Ureter (tissue), 1 donor: ENCODE data around the gene ULK1. TPM values are rescaled to one million over a fixed set of nuclear protein-coding genes. Genes with fewer than 3 reads are reported as not detected.
"Not testable (repeated sequence)": the region's sequence is repeated elsewhere in the genome, so short reads cannot be mapped to it uniquely, and the experiment has no call there.

Source experiments
- DNase-seq: peaks from one replicate; pipeline ENCODE4 v3.0.0-alpha.2; 2020; ENCODE audit warnings: low spot score
- total RNA-seq: library from RNA; stranded (reverse); gene quantifications from one replicate; pipeline ENCODE4 v1.2.4, GENCODE V29; 2023
- donor health status: DM: yes; HTN: yes; CAD: no.

The ULK1 gene
- total RNA-seq, 1 donor from 2014 or later = 31.8 TPM

DNA sequence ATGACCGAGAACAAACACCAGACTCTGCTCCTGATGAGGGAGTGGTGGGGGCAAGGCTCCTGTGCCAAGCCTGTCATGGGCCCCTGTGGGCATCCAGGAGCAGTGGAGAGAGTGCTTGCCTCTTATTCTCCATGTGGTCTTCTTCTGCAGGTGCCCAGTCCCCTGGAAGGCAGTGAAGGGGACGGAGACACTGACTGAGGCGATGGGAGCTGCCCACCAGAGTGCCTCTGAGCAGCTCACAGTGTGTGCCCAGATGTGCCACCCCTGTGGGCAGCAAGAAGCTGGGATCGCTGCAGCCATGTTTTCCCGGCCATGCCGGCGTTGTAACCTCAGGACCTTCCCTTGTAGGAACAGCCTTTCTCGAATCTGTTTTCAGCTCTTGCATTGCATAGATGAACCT lies 49.0 kb downstream of the ULK1 start:
- no peak for DNase-seq

DNA sequence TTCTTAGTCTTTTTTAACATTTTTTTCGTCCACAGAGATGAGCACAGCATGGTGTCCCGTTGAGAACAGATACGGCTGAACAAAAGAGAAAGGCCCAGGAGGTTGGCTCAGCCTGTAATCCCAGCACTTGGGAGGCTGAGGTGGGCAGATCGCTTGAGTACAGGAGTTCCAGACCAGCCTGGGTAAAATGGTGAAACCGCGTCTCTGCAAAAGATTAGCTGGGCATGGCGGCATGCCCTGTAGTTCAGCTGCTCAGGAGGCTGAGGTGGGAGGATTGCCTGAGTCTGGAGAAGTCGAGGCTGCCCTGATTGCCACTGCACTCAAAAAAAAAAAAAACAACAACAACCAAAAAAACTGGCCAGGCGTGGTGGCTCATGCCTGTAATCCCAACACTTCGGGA lies 49.5 kb downstream of the ULK1 start:
- no peak for DNase-seq

DNA sequence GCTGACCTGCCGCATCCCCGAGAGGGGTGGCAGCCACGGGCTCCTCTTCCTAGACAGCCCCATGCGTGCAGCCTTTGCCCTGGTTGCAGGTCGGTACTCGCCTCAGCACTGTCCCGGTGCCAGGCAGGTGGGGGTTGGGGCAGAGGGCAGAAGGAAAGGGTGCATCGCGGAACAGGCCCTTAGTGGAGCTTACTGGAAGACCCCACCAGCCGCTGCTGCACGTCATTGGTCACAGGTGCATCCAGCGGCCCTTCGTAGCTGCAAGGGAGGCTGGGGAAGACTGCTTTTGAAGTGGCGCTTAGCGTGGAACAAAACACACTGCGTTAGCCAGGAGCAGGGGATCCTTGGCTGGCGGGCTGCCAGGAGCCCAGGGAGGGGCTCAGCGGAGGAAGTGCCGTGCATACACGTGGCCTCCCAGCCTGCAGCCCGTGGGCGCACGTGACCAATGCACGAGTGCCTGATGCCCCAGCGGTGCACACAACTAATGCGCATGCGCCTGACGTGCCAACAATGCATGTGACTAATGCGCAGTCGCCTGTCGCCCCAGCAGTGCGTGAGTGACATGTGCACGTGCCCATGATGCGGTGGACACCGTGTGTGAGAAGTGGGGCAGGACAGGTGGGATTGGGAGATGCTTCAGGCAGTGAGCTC lies 50.3 kb downstream of the ULK1 start:
- no peak for DNase-seq

DNA sequence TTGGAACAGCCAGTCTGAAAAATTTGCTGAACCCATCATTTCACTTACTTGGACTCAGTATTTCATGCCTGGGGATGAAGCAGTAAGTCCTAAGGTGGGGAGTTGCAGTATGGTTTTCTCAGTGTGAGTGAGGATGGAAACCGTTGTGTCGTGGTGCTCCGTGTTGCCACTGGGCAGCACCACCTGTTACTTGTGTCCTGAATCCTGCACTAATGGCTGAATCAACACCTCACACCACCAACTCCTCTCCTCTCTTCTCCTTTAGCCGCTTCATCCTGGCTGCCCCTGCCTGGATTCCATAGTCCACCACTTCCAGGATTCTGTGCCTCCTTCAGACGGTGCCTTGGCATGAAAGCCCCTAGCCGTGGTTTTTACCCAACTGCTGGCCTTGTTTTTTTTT lies 52.3 kb downstream of the ULK1 start:
- DNase-seq = no peak

DNA sequence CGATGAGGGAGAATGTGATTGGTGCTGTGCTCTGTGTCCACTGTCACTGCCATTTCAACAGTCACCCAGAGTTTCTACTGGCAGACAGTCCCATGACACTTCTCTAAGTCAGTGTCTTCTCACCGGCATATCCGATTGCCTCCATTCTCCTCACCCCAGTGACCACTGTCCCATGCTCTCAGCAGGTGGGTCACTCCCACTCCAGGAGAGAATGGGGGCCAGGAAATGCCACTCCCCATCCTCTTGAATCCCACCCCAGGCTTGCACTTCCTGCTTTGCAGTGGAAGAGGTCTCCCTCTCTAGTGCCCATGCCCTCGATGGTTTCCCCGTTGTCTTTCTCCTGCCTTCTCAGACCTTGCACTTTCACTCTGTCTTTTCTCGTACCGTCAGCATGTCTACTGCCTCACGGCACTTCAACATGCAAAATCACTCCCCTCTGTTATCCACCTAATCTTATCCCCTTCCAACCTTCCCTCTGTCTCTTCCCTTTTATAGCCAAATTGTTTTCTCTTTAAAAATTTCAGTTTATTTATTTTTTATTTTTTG lies 53.1 kb downstream of the ULK1 start:
- no peak for DNase-seq

DNA sequence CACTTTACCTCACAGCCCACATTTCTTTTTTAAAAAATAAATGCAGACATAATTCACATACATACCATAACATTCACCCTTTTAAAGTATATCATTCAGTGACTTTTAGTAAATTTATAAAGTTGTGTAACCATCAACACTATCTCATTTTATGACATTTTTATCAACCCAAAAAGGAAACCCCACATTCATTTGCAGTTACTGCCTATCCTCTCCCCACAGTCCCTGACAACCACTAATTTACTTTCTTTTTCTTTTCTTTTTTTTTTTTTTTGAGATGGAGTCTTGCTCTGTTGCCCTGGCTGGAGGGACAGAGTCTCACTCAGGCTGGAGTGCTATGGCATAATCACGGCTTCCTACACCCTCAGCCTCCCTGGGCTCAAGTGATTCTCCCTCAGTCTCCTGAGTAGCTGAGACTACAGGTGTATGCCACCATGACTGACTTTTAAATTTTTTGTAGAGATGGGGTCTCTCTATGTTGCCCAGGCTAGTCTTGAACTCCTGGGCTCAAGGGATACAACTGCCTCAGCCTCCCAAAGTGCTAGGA lies 53.8 kb downstream of the ULK1 start:
- peak; percentile 9 for DNase-seq

DNA sequence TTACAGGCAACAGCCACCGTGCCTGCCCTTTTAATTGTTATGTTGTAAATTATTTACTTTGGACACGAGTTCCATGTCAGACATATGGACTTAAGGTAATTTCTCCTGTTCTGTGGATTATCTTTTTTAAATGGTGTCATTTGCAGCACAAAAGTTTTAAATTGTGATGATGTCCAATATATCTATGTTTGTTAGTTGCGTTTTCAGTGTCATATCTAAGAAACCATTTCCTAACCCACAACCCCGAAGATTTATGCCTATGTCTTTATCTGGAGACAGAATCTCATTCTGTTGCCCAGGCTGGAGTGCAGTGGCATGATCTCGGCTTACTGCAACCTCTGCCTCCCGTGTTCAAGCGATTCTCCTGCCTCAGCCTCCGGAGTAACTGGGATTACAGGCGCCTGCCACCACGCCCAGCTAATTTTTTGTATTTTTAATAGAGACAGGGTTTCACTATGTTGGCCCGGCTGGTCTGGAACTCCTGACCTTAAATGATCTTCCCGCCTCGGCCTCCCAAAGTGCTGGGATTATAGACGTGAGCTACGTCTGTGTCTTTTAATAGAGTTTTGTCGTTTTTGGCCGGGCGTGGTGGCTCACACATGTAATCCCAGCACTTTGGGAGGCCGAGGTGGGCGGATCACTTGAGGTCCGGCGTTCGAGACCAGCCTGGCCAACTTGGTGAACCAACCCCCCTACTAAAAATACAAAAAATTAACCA lies 54.5 kb downstream of the ULK1 start:
- peak; percentile 19 for DNase-seq

DNA sequence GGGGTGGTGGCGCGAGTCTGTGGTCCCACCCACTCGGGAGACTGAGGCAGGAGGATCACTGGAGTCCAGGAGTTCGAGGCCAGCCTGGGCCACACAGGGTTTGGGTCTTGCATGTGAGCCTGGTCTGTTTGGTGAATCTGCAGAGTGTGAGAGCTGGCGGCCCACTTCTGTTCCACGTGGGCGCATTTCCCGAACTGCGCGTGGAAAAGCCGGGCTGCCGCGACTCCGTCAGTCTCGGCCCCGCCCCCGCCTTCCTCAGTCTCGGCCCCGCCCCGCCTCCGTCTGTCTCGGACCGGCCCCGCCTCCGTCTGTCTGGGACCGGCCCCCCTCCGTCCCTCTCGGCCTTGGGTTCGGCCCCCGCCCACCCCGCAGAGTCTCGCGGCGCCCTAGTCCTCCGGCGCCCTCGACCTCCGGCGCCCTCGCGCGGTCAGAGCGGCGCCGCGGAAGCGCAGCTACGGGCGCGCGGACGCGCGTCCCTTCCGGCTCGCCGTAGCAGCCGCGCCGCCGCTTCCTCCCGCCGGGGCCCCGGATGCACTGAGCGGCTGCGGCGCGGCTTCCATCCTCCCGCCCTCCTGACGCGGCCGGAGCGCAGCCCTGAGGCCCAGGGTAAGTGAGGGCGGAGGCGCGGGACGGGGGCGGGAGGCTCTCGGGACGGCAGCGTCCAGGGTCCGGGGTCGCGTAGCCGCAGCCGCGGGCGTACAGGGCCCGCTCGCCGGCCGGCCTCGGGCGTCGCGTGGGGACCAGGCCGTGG lies 55.2 kb downstream of the ULK1 start, which contains the start of gene EP400:
Gene EP400 (plus strand): TSS at position 512 of the 751 bp plus-strand sequence. CDS start 10,678 bp downstream, outside the sequence.
- DNase-seq = peak; percentile 95

DNA sequence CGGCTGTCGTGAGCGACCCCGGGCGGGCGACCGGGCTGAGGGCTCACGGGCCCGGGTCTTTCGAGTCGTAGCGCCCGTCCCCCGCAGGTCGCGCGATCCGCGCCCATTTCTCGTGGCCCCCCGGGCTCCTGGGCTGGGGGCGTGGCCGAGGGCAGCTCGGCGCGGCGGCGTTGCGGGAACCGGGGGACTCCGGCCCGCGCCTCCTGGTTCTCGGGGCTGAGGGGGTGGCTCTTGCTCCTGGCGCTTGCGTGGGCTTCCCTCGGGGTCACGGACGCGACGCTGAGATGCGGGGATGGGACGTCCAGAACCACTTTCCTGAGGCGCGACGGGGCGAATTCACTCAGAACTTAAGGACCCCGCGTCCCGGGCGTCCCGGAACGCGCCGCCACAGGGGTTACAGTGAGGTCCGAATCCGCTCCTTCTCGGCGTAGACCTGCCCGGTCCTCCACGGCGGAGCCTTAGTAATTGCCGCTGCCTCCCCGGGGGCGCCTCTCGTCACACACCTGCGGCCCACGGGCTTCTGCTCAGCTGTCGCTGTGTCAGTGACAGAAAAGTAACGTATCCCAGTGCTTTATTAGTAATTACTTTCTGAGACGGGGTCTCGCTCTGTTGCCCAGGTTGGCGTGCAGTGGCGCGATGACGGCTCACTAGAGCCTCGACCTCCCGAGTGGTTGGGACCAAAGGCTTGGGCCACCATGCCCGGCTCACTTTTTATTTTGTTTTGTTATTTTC lies 55.9 kb downstream of the ULK1 start:
- peak; percentile 43 for DNase-seq

DNA sequence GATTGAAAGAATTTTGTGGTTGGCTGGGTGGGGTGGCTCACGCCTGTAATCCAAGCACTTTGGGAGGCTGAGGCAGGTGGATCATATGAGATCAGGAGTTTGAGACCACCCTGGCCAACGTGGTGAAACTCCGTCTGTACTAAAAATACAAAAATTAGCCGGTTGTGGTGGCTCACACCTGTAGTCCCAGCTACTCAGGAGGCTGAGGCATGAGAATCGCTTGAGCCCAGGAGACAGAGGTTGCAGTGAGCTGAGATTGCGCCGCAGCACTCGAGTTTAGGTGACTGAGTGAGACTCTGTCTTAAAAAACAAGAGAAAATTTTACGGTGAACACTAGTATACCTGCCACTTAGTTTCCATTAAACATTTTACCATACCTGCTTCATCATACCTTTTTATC lies 59.4 kb downstream of the ULK1 start:
- DNase-seq = peak; percentile 12

DNA sequence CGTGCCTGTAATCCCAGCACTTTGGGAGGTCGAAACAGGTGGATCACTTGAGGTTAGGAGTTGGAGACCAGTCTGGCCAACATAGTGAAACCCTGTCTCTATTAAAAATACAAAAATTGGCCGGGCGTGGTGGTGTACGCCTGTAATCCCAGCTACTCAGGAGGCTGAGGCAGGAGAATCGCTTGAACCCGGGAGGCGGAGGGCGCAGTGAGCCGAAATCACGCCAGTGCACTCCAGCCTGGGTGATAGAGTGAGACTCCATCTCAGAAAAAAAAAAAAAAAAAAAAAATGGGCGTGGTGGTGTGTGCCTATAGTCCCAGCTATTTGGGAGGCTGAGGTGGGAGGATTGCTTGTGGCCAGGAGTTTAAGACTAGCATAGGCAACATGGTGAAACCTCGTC lies 60.0 kb downstream of the ULK1 start:
- DNase-seq = peak; percentile 12

DNA sequence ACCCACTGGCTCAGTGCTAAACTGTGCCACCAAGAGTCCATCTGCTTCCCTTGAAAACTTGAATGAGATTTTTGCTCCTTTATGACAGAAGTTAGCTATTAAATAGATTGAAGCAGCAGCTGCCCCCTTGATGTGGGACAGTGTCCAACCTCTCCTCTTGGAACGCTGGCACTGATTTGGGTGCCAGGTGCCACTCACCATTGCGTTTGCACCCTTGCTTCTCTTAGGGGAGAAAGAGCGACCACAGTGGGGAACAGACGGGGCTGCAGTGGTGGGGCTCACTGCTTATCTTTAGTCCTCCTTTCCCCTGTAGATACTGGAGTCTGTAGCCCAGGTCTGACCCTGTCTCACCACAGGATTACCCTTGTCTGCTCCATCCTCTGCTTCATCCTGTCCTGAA lies 64.7 kb downstream of the ULK1 start:
- DNase-seq = no peak

DNA sequence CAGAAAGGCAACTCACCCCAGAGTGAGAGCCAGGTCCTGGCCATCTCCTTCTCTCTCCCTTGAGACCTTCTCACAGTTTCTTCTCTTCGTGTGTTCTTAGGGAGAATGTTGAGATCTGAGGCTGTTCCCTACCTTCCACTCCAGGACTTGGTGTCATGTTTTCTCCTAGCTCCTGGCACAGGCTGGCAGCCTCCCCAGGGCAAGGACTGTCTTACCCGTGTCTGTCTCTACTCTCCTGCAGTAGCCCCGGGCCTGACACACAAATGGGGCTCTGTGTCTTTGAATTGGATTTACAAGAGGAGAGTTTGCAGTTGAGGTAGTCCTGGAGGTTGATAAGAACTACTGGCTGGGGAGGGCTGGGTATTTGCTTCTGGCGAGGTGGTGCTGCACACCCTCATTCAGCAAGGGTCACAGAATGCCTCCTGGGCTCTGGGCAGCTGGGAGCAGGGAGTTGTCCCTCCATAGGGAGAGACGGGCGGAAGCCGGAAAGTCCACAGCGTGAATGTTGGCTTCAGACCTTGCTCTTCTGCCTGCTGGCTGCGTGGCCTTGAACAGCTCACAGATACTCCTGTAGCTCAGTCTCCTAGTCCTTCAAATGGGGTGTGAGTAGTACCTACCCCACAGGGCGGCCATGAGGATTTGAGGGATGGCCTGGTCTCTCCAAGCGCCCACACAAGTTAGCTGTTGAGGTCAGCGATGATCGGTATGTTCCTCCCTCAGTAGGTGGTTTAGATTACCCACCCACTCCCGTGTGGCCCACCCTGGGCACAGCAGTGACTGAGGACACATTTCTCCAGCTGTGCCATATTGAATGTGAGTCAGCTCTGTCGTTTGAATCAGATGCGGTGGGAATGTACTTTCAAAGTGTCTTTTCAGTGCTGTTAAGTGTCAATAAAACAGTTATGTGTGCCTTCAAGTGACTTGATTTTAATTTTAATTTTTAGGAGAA lies 65.5 kb downstream of the ULK1 start:
- no peak for DNase-seq

DNA sequence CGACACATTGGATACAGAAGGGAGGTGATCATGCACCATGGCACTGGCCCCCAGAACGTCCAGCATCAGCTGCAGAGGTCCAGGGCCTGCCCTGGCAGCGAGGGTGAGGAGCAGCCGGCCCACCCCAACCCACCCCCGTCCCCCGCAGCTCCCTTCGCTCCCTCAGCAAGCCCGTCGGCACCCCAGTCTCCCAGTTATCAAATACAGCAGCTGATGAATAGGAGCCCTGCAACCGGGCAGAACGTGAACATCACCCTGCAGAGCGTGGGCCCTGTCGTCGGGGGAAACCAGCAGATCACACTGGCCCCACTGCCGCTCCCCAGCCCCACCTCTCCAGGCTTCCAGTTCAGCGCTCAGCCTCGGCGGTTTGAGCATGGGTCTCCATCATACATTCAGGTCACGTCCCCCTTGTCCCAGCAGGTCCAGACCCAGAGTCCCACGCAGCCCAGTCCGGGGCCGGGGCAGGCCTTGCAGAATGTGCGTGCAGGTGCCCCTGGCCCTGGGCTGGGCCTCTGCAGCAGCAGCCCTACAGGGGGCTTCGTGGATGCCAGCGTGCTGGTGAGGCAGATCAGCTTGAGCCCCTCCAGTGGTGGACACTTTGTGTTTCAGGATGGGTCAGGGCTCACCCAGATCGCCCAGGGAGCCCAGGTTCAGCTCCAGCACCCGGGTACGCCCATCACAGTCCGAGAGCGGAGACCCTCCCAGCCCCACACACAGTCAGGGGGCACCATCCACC lies 66.3 kb downstream of the ULK1 start:
- not testable (repeated sequence) for DNase-seq

DNA sequence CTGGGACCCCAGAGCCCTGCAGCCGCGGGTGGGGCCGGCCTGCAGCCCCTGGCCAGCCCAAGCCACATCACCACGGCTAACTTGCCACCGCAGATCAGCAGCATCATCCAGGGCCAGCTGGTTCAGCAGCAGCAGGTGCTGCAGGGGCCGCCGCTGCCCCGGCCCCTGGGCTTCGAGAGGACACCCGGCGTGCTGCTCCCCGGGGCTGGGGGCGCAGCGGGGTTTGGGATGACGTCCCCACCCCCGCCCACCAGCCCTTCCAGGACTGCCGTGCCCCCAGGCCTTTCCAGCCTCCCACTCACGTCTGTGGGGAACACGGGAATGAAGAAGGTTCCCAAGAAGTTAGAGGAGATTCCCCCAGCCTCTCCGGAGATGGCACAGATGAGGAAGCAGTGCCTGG lies 66.9 kb downstream of the ULK1 start:
- DNase-seq = not testable (repeated sequence)

DNA sequence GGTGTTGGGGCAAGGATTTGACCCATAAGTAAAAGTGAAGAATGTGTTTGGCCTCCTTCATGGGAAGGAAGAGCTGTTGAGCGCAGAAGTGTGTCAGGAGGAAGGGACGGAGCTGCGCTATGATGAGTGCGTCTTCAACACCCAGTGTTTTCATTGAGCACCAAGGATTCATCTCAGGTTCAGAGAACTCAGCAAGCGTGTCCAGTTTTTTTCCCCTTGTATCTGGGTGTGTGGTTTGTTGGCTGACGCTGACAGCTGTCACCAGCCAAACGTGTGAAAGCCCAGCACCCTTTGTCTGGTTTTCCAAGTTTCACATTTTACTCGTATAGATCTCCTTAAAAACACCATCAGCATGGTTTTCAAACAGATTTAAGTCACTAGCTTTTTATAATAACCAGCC lies 67.6 kb downstream of the ULK1 start:
- DNase-seq = no peak

DNA sequence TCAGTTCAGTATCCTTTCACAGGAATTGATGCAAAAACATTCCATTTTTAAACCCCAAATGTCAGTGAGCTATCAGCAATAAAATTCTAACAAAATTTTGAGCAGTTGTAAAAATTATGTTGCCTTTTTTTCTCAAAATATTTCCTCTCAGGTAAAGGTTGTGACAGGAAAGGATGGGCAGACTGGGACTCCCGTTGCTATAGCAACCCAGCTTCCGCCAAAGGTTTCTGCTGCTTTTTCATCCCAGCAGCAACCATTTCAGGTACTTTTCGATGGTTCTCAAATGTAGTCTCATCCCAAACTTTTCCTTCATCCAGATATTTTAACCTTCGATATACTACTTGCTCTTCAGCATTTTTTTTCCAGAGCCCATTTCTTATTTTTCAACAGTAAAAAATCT lies 69.0 kb downstream of the ULK1 start:
- no peak for DNase-seq

DNA sequence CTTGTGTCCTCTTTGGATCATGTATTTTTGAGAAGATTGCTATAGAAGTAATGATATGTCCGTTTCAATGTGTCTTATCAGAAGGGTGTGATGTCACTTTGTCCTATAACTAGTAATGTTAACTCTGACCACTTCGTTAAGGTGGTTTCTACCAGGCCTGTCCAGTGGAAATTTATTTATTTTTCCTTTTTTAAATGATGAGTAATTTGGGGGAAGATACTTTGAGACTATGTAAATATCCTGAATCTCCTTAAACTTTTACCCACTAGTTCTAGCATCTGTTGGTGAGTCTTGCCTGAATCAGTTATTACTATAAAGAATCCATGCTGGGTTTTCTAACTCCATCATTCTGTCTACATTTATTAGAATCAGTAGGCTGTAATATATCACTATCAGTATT lies 70.7 kb downstream of the ULK1 start:
- DNase-seq = no peak

DNA sequence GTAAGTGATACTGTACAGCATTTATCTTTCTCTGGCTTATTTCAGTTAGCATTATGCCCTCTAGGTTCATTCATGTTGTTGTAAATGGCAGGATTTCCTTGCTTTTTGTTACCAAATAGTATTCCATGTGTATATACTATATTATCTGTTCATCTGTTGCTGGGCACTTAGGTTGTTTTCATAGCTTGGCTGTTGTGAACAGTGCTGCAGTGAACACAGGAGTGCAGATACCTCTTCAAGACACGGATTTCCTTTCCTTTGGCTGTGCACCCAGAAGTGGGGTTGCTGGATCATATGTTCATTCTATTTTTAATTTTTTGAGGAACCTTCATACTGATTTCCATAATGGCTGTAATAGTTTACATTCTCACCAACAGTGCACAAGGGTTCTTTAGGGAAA lies 76.8 kb downstream of the ULK1 start:
- DNase-seq = no peak
